ENCODE measurements around the gene GOLPH3L. TPM values are rescaled to one million over a fixed set of nuclear protein-coding genes. Genes with fewer than 3 reads are reported as not detected.

Gene GOLPH3L
- total and polyA plus RNA-seq, 2 experiments from 2014 or later: 23.5 to 29.6 TPM

DNA sequence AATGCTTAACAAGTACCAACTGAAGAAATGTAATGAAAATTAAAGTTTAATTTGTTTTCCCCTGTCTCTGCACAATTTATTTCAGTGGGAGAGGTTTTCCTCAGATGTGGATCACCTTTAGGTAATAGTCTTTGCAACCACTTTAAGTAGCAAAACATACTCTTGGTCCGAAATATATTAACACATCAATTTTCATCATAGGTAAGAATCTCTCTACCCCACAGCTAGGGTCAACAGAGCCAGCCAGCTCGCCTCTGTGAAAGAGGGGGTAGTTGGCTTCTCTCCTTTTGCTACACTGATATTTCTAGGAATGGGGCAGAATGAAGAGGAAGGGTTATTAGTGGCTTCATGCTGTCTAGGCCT, 92.7 kb downstream of the GOLPH3L start:
- H3K4me1 ChIP-seq (ENCODE audit: insufficient read depth): peaks cover 8% of the 10 kb centered on the region
- H3K27me3 Mint-ChIP-seq (ENCODE audit: insufficient read depth, low read depth, poor library complexity): no peaks in the 10 kb centered on the region
- H4K20me1 ChIP-seq (replicated peaks; ENCODE audit: insufficient read depth): no peaks in the 10 kb centered on the region
- DNase-seq (ENCODE audit: low spot score) (no peak), ATAC-seq (no peak)
- H3K36me3 ChIP-seq (ENCODE audit: insufficient read depth): no peaks in the 10 kb centered on the region
- H3K36me3 Mint-ChIP-seq (ENCODE audit: low read depth): peaks cover 14% of the 10 kb centered on the region; the same call in 2 of the 3 replicates
- no peak for TF ChIP-seq ZNF114 (CRISPR knock-in tag; IDR thresholded peaks at IDR 0.05)
- TF ChIP-seq EZH2phosphoT487 (IDR thresholded peaks at IDR 0.05; ENCODE audit: unreplicated experiment): no peak
- no peak for TF ChIP-seq EZH2 (IDR thresholded peaks at IDR 0.05; ENCODE audit: low read depth, unreplicated experiment)
- TF ChIP-seq JUNB (IDR thresholded peaks at IDR 0.05; ENCODE audit: unreplicated experiment): no peak
- TF ChIP-seq STAT1 (IDR thresholded peaks at IDR 0.05; ENCODE audit: unreplicated experiment): no peak
- no peak for TF ChIP-seq ZNF331 (CRISPR knock-in tag; IDR thresholded peaks at IDR 0.05; ENCODE audit: low read depth)
- TF ChIP-seq REST (IDR thresholded peaks at IDR 0.05; ENCODE audit: unreplicated experiment): no peak
- TF ChIP-seq, protein P1, sequence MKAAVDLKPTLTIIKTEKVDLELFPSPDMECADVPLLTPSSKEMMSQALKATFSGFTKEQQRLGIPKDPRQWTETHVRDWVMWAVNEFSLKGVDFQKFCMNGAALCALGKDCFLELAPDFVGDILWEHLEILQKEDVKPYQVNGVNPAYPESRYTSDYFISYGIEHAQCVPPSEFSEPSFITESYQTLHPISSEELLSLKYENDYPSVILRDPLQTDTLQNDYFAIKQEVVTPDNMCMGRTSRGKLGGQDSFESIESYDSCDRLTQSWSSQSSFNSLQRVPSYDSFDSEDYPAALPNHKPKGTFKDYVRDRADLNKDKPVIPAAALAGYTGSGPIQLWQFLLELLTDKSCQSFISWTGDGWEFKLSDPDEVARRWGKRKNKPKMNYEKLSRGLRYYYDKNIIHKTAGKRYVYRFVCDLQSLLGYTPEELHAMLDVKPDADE (IDR thresholded peaks at IDR 0.05): no peak
- TF ChIP-seq CREB1 (CRISPR knock-in tag; IDR thresholded peaks at IDR 0.05; ENCODE audit: low read depth): no peak
- no peak for TF ChIP-seq NANOG (IDR thresholded peaks at IDR 0.05; ENCODE audit: borderline replicate concordance)
- TF ChIP-seq, protein P2, sequence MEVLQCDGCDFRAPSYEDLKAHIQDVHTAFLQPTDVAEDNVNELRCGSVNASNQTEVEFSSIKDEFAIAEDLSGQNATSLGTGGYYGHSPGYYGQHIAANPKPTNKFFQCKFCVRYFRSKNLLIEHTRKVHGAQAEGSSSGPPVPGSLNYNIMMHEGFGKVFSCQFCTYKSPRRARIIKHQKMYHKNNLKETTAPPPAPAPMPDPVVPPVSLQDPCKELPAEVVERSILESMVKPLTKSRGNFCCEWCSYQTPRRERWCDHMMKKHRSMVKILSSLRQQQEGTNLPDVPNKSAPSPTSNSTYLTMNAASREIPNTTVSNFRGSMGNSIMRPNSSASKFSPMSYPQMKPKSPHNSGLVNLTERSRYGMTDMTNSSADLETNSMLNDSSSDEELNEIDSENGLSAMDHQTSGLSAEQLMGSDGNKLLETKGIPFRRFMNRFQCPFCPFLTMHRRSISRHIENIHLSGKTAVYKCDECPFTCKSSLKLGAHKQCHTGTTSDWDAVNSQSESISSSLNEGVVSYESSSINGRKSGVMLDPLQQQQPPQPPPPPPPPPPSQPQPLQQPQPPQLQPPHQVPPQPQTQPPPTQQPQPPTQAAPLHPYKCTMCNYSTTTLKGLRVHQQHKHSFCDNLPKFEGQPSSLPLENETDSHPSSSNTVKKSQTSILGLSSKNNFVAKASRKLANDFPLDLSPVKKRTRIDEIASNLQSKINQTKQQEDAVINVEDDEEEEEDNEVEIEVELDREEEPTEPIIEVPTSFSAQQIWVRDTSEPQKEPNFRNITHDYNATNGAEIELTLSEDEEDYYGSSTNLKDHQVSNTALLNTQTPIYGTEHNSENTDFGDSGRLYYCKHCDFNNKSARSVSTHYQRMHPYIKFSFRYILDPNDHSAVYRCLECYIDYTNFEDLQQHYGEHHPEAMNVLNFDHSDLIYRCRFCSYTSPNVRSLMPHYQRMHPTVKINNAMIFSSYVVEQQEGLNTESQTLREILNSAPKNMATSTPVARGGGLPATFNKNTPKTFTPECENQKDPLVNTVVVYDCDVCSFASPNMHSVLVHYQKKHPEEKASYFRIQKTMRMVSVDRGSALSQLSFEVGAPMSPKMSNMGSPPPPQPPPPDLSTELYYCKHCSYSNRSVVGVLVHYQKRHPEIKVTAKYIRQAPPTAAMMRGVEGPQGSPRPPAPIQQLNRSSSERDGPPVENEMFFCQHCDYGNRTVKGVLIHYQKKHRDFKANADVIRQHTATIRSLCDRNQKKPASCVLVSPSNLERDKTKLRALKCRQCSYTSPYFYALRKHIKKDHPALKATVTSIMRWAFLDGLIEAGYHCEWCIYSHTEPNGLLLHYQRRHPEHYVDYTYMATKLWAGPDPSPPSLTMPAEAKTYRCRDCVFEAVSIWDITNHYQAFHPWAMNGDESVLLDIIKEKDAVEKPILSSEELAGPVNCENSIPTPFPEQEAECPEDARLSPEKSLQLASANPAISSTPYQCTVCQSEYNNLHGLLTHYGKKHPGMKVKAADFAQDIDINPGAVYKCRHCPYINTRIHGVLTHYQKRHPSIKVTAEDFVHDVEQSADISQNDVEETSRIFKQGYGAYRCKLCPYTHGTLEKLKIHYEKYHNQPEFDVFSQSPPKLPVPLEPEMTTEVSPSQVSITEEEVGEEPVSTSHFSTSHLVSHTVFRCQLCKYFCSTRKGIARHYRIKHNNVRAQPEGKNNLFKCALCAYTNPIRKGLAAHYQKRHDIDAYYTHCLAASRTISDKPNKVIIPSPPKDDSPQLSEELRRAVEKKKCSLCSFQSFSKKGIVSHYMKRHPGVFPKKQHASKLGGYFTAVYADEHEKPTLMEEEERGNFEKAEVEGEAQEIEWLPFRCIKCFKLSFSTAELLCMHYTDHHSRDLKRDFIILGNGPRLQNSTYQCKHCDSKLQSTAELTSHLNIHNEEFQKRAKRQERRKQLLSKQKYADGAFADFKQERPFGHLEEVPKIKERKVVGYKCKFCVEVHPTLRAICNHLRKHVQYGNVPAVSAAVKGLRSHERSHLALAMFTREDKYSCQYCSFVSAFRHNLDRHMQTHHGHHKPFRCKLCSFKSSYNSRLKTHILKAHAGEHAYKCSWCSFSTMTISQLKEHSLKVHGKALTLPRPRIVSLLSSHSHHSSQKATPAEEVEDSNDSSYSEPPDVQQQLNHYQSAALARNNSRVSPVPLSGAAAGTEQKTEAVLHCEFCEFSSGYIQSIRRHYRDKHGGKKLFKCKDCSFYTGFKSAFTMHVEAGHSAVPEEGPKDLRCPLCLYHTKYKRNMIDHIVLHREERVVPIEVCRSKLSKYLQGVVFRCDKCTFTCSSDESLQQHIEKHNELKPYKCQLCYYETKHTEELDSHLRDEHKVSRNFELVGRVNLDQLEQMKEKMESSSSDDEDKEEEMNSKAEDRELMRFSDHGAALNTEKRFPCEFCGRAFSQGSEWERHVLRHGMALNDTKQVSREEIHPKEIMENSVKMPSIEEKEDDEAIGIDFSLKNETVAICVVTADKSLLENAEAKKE (CRISPR knock-in tag; IDR thresholded peaks at IDR 0.05): no peak
- H3K4me3 ChIP-seq: no peak overlapping the region
- peaks cover 17% of the 10 kb centered on the region for H3K4me1 Mint-ChIP-seq
- peak overlapping the region; percentile 98 for H3K27ac Mint-ChIP-seq
- peak overlapping the region; percentile 84 for H3K27ac ChIP-seq (ENCODE audit: low read depth)
- H3K4me2 ChIP-seq: peak overlapping the region; percentile 7
- no peak overlapping the region for H2AFZ ChIP-seq
- peak overlapping the region; percentile 22; the same call in 2 of the 3 replicates for H3K4me3 Mint-ChIP-seq
- H3K79me2 ChIP-seq (replicated peaks; ENCODE audit: insufficient read depth): no peaks in the 10 kb centered on the region
- peaks cover 8% of the 10 kb centered on the region for H3F3A ChIP-seq (replicated peaks; ENCODE audit: low read depth)
- H3K9me2 ChIP-seq (ENCODE audit: insufficient read depth): peaks cover 4% of the 10 kb centered on the region; the same call in 1 of the 2 replicates
- no peaks in the 10 kb centered on the region for H3K27me3 ChIP-seq (ENCODE audit: insufficient read depth)
- H3K9me3 Mint-ChIP-seq: no peaks in the 10 kb centered on the region

Measured in GM23338 (cell line).